Stimulated activated naive CD8-positive, alpha-beta T cell treated with anti-CD3 and anti-CD28 coated beads, Interleukin-15, Interleukin-2, amounts not matched to agents 100 ng/mL and 50 ng/mL, for 24 hours (primary cell): ENCODE measurements around the gene RPUSD3.

Source experiments
- H3K27ac Mint-ChIP-seq: one replicate; pipeline ENCODE4 v1.8.0; 2021; ENCODE audit warnings: mild to moderate bottlenecking, mixed read lengths
- H3K27me3 Mint-ChIP-seq: one replicate; pipeline ENCODE4 v1.8.0; 2021; ENCODE audit warnings: mixed read lengths
- H3K36me3 Mint-ChIP-seq: one replicate; pipeline ENCODE4 v1.8.0; 2021; ENCODE audit warnings: low read depth, mixed read lengths
- H3K4me1 Mint-ChIP-seq: one replicate; pipeline ENCODE4 v1.8.0; 2021; ENCODE audit warnings: low read depth, mixed read lengths
- H3K4me3 Mint-ChIP-seq: one replicate; pipeline ENCODE4 v1.8.0; 2021; ENCODE audit warnings: mild to moderate bottlenecking, mixed read lengths
- H3K9me3 Mint-ChIP-seq: one replicate; pipeline ENCODE4 v1.8.0; 2021; ENCODE audit warnings: mixed read lengths

The RPUSD3 gene

GRCh38 chr3:9791127-9791526 lies 52.7 kb downstream of the RPUSD3 start:
- Mint-ChIP-seq H3K36me3 (peaks cover 59% of the 10 kb centered on the region), H3K4me1 (peaks cover 77% of the 10 kb centered on the region), H3K9me3 (no peaks in the 10 kb centered on the region), H3K27ac (peak overlapping the region; percentile 51), H3K4me3 (peak overlapping the region; percentile 97), H3K27me3 (no peaks in the 10 kb centered on the region)
